NK-92 treated with Interleukin-12 subunit alpha and Interleukin-12 subunit beta, amount 100 ng/mL, for 24 hours (cell line): ENCODE results near the gene NUDT16L1.

ENCODE experiments used
- DNase-seq: peaks from one replicate; lab custom pipeline; 2025; lab: John Stamatoyannopoulos, UW

Gene NUDT16L1

GRCh38 chr16:4694642-4695451 is 1.5 kb downstream of the NUDT16L1 start:
- no peak for DNase-seq

- DNase-seq, result no peak
Observed at GRCh38 chr16:4695473-4696171, 2.3 kb downstream of the NUDT16L1 start.

DNA sequence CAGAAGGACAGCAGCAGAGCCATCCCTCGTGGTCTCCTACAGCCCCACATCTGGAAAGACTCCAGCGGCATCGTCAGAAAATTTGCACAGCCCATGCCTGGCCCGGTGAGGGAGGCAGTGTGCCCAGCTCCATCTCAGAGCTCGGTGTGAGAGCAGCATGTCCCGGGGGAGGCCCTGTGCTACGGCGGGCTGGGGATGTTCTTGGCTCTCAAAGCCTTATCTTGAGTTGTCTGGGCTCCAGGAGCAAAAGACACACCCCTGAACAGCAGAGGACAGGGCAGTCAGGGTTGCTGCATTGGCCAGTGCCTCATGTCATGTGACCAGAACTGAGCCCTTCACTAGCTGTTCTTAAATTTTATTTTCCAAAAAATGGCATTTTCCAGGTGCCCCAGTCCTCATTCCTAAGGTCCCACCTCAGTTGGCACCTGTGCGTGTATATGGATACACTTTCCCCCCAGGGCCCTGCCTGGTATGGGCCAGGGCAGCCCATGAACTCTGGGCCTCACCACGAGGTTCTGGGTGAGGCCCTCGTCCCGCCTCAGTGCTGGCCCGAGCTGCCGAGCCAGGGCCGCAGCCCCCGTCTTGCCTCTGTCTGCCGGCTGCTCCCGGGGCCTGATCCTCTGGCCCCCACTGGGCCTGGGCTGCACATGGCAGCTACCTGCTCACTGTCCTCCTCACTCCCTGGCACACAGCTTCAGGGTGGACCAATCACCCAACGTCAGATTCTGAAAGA is 3.0 kb downstream of the NUDT16L1 start:
- DNase-seq, result no peak

DNA sequence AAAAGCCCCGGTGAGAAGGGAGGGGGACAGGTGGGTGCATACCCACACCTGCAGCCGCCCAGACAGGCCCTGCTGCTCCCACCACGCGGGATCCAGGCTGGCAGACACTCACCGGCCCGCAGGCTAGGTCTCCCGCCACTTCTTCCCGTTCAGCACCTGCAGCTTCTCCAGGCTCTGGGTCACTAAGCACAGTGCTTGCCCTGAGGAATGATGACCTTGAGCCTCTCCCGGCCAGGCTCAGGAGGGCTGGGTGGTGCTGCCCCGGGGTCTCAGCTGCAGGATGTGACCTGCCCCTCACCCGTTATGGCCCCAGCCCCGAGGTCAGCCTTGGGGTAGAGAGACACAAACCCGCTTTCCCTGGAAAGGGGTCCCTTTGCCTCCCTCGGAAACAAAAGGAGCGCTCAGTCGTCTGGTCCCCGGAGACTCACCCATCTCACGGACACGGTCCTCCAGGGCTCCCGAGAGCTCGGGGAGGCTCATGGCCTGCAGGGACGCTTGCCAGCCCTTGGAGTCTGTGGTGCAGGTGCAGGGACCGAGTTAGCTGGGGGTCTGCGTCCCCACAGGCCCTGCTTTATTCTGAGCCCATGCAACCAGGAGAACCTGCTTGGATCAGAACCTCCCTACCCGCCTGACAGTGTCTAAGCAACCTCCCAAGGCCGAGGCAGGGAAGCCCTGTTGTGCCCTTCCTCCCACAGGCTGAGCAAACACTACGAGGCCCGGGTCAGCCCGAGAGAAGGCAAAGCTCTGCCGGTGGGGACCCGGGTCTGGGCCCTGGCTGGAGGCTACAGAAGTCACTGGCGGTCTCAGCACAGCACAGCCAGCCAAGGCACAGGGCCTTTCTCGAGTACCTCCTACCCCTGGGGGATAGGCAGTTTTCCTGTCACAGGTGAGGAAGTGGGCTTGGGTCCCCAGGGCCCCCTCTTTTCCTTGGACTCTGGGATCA is 3.8 kb downstream of the NUDT16L1 start:
- DNase-seq, result no peak

DNA sequence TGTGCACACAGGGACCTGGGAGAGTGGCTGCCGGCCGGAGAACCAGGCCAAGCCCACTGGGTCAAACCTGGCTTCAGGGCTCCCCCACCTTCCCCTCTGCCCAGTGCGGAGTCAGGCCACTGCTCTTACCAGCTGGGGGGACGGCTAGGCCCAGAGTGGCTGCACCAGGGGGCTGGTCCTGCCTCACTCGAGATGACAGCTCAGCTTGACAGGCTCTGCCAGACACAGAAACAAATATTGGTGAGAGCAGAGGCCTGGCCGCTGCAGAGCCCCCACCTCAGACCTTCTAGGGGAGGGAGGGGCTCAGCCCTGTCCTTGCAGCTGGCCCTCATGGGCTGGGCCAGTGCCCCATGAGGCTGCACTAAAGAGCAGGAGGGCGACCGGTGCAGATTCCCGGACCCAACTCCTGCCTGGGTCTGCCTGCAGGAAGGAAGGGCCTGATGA is 4.5 kb downstream of the NUDT16L1 start:
- DNase-seq, result no peak

GRCh38 chr16:4698321-4699045 is 5.1 kb downstream of the NUDT16L1 start:
- no peak for DNase-seq

DNA sequence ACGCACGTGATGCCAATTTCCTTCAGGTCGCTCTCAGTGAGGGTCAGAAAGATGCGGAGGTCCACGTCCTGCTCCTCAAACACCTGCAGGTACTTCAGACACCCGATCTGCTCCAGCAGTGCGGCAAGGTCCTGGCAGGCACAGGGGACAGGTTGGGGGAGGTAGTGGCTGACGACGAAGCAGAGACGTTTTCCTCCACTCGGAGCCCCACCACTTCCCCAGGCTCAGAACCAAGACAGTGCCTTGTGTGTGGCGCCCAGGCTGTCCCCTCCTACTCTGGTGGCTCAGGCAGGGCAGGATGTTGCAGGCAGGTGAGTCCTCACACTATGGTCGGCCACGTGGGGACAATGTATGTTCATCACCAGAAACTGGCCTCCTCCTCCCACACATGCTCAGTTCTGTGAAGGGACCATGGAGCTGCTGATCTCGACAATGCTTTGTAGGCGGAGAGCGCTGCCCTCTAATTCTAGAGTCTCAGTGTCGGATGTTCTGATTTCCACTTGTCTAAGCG is 5.7 kb downstream of the NUDT16L1 start:
- DNase-seq, result no peak

DNA sequence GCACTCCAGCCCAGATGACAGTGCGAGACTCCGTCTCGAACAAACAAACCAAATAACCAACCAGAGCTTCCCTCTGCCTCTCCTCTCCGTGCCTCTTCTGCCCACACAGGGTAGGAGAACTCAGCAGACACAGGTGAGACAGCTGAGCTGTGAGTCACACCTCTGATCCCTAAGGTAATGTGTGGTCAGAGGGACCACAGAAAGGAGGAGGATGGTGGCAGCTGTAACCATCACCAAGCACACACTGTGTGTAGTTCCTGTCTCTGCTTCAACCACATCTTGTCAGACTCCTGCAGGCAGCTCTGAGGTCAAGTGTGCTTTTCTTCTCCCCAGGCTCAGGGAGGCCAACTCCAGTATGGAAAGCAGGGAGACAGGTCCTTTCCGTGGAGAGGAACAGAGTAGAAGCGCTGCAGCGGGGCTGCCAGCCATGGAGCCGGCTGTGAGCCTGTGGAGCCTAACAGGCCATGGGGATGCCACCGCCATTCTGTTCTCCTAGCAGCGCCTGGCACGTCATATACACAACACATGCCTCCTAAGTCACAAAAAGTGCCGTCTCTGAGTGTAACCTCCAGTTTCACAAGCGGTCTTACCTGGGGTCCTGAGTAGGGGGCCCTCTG is 7.1 kb downstream of the NUDT16L1 start:
- no peak for DNase-seq

- DNase-seq, result no peak
Observed at GRCh38 chr16:4700997-4701743, 7.8 kb downstream of the NUDT16L1 start.

- DNase-seq, result no peak
Observed at GRCh38 chr16:4701791-4702465, 8.6 kb downstream of the NUDT16L1 start.

DNA sequence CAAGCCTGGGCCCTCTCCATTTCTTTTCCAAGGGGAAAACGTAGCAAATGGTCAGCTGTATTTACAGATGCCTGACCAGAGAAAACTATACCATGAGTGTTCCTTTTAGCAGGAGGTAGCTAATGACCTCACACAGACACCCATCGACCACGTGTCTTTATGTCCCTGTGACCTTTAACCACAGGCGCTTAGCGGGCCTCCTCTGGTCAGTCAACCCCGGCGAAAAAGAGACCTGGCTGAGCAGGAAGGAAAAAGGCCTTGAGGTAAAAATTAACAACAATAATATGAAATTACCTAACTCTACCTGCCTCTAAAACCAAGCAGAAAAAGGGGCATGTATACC is 9.1 kb downstream of the NUDT16L1 start:
- DNase-seq, result no peak

GRCh38 chr16:4703906-4704305 is 10.5 kb downstream of the NUDT16L1 start:
- DNase-seq, result no peak

DNA sequence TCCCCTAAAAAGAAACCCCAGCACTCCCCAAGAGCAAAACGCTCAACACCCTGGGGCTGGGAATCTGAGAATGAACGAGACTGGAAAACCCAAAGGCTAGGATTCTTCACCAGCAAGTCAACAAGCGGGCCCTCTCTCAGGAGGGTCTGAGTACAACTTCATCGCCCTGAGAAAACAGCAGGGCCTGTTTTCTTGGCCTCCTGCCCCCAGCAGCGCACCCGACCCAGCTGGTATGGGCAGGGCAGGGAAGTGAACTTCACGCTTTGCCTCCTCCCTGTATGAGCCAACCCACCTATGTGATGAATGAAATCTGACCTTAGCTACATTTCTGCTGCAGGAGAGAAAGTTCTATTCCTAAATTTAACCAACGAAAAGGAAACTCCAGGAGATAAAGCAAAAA is 11.1 kb downstream of the NUDT16L1 start:
- no peak for DNase-seq

DNA sequence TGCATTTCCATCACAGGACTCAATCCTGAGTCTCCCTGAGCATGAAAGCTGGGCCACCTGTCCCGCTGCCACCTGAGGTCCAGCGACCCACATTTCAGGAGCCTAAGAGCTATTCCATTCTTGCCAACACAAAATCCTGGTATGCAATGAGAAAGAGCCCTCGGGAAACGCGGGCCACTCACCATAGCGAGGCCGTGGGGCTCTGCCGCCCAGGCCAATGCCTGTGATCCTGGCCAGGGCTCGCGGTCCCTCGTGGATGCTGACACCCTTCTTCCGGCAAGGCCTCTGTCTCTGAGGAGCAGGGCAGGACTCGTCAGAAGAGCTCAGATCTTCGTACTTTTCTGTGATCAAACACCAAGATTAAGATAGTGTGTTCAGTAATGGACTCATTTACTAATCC is 11.6 kb downstream of the NUDT16L1 start:
- no peak for DNase-seq

- DNase-seq, result no peak
Observed at GRCh38 chr16:4706871-4707270, 13.5 kb downstream of the NUDT16L1 start.

- no peak for DNase-seq
Observed at GRCh38 chr16:4709481-4709880, 16.1 kb downstream of the NUDT16L1 start.

DNA sequence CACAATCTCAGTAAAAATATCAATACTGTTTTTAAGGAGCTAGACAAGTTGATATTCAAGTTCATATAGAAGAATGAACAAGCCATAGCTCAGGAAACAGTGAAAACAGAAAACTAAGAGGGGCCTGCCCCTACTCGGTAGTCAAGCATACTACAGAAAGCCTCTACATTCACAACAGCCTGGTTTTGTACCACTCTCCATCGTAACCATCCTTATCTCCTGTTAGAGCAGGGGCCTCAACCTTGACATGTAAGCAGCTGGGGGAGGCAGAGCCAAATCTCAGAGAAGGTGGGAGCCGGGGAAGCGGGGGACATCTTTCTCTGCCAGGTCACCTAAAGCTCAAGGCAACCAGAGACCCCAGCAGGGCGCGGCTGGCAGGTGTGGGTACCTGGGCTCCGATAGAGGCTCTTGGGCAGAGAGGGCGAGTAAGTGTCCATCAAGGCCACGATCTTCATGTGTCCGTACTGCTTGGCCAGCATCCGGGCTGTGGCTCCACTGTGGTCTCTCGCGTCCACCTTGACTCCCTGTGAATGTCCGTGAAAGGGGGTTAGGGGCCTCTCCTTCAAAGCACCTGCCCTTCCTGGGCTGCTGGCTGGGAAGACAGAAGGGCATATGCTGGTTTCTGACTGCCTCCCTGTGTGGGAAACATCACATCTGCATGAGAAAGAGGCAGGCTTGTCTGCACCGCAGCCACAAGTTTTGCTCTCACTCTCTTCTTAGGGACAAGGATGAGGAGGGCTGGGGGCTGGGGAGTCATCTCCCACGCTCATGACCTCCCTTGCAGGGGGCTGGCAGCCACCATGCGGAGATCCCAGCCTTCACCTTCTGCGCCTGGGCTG is 20.5 kb downstream of the NUDT16L1 start:
- no peak for DNase-seq

GRCh38 chr16:4714996-4715395 is 21.6 kb downstream of the NUDT16L1 start:
- no peak for DNase-seq
